H1 (cell line): ENCODE data around the gene NCAPG. TPM values are rescaled to one million over a fixed set of nuclear protein-coding genes. Genes with fewer than 3 reads are reported as not detected.

Source experiments
- CTCF ChIA-PET: fragments of 300-600 bp; sonication (Branson Sonifier 250); formaldehyde crosslinking; loops from one replicate; lab custom pipeline; 2021; ENCODE audit not compliant: partially characterized antibody; lab: Charles Lee
- POLR2A ChIA-PET: fragments of 300-600 bp; sonication (Branson Sonifier 250); formaldehyde crosslinking; loops from one replicate; lab custom pipeline; 2021; ENCODE audit warnings: inconsistent platforms; ENCODE audit not compliant: partially characterized antibody; lab: Charles Lee
- DNase-seq, 2 experiments: peaks; one replicate each; pipeline versions ENCODE4 v3.0.0 to v3.0.0-alpha.2; 2010 to 2022; ENCODE audit warnings: low spot score in 2 of 2, low read depth in 1 of 2, mixed read lengths in 1 of 2
- FAIRE-seq: peaks from 2 replicates; lab custom pipeline; 2011; peaks lifted over from hg19 to GRCh38; lab: Jason Lieb, UNC
- H2AFZ ChIP-seq: 2 replicates; pipeline ENCODE4 v1.8.1; 2012; ENCODE audit warnings: low read length, inconsistent platforms
- H2AK5ac ChIP-seq: 2 replicates; pipeline ENCODE4 v1.6.1; 2013; ENCODE audit warnings: low read depth, low read length
- H2BK120ac ChIP-seq: replicated peaks from 2 replicates; pipeline ENCODE3; 2013; ENCODE audit warnings: low read depth, low read length, inconsistent platforms
- H2BK12ac ChIP-seq: 2 replicates; pipeline ENCODE4 v1.6.1; 2013; ENCODE audit warnings: low read depth, low read length
- H2BK15ac ChIP-seq: 2 replicates; pipeline ENCODE4 v1.6.1; 2013; ENCODE audit warnings: low read length
- H2BK20ac ChIP-seq: 2 replicates; pipeline ENCODE4 v1.6.1; 2013; ENCODE audit warnings: low read length
- H2BK5ac ChIP-seq: 2 replicates; pipeline ENCODE4 v1.6.1; 2013; ENCODE audit warnings: low read depth, low read length
- H3K14ac ChIP-seq: 2 replicates; pipeline ENCODE4 v1.6.1; 2013; ENCODE audit warnings: inconsistent platforms; ENCODE audit not compliant: insufficient read length
- H3K18ac ChIP-seq: 2 replicates; pipeline ENCODE4 v1.6.1; 2013; ENCODE audit warnings: low read length; ENCODE audit errors: extremely low read depth
- H3K23ac ChIP-seq: 2 replicates; pipeline ENCODE4 v1.6.1; 2013; ENCODE audit warnings: inconsistent platforms; ENCODE audit not compliant: insufficient read length
- H3K23me2 ChIP-seq: 2 replicates; pipeline ENCODE4 v1.6.1; 2013; ENCODE audit warnings: low read depth, low read length
- H3K27ac ChIP-seq: 2 replicates; pipeline ENCODE4 v1.6.1; 2011; ENCODE audit warnings: low read depth, low read length, inconsistent platforms
- H3K27me3 ChIP-seq, 4 experiments: replicated peaks in 1 of 4; 1 replicate in 1 of 4; 2 replicates in 3 of 4; pipeline versions ENCODE4 v1.6.1 to v1.8.1; 2011 to 2013; ENCODE audit warnings: low read length in 3 of 4, mild to moderate bottlenecking in 3 of 4, inconsistent platforms in 2 of 4, mixed read lengths in 2 of 4, moderate library complexity in 1 of 4; ENCODE audit not compliant: control insufficient read depth in 3 of 4, insufficient read depth in 3 of 4; ENCODE audit errors: extremely low read depth in 1 of 4
- H3K36me3 ChIP-seq, 4 experiments: 2 replicates each; pipeline versions ENCODE4 v1.6.1 to v1.8.1; 2011 to 2013; ENCODE audit warnings: mild to moderate bottlenecking in 4 of 4, low read length in 3 of 4, moderate library complexity in 2 of 4, control low read depth in 1 of 4, inconsistent platforms in 1 of 4; ENCODE audit not compliant: insufficient read depth in 4 of 4, control insufficient read depth in 2 of 4
- H3K4ac ChIP-seq: replicated peaks from 2 replicates; pipeline ENCODE3; 2013; ENCODE audit warnings: low read length, low read depth, mixed read lengths, inconsistent platforms; ENCODE audit not compliant: insufficient read length
- H3K4me1 ChIP-seq, 4 experiments: replicated peaks in 1 of 4; 1 replicate in 1 of 4; 2 replicates in 3 of 4; pipeline versions ENCODE4 v1.6.1 to v1.8.1; 2011 to 2013; ENCODE audit warnings: low read length in 3 of 4, inconsistent platforms in 2 of 4, mixed read lengths in 1 of 4; ENCODE audit not compliant: insufficient read depth in 4 of 4, control insufficient read depth in 3 of 4
- H3K4me2 ChIP-seq, 2 experiments: 2 replicates each; pipeline versions ENCODE4 v1.6.1 to v1.8.1; 2011 to 2013; ENCODE audit warnings: low read depth in 2 of 2, low read length in 2 of 2, control low read depth in 1 of 2, inconsistent platforms in 1 of 2, mild to moderate bottlenecking in 1 of 2; ENCODE audit not compliant: insufficient read depth in 1 of 2
- H3K4me3 ChIP-seq, 4 experiments: fragments of 200-600, 300-600 bp in 1 of 4; sonication (generic), shearing (Covaris generic), sonication (Bioruptor Twin) in 1 of 4; 2 replicates each; pipeline versions ENCODE4 v1.5.1 to v1.8.1; 2011 to 2016; ENCODE audit warnings: low read length in 4 of 4, low read depth in 3 of 4, control low read depth in 2 of 4, inconsistent platforms in 2 of 4, mild to moderate bottlenecking in 2 of 4, mixed read lengths in 1 of 4, moderate library complexity in 1 of 4; ENCODE audit not compliant: insufficient read depth in 2 of 4; ENCODE audit errors: extremely low read depth in 1 of 4
- H3K56ac ChIP-seq: replicated peaks from 2 replicates; pipeline ENCODE3; 2013; ENCODE audit warnings: low read depth, mild to moderate bottlenecking, mixed read lengths, low read length, inconsistent platforms; ENCODE audit not compliant: insufficient read length
- H3K79me1 ChIP-seq: 2 replicates; pipeline ENCODE4 v1.6.1; 2013; ENCODE audit warnings: low read depth, low read length, control low read depth
- H3K79me2 ChIP-seq, 2 experiments: 2 replicates each; pipeline versions ENCODE4 v1.6.1 to v1.8.1; 2012 to 2013; ENCODE audit warnings: low read length in 2 of 2, mild to moderate bottlenecking in 2 of 2, inconsistent platforms in 1 of 2; ENCODE audit not compliant: insufficient read depth in 2 of 2, control insufficient read depth in 1 of 2
- H3K9ac ChIP-seq, 4 experiments: replicated peaks in 1 of 4; 1 replicate in 1 of 4; 2 replicates in 3 of 4; pipeline versions ENCODE4 v1.6.1 to v1.8.1; 2011 to 2013; ENCODE audit warnings: low read depth in 3 of 4, low read length in 3 of 4, control low read depth in 2 of 4, mild to moderate bottlenecking in 2 of 4, moderate library complexity in 2 of 4, inconsistent platforms in 1 of 4; ENCODE audit errors: extremely low read depth in 1 of 4
- H3K9me3 ChIP-seq, 2 experiments: 2 replicates each; pipeline versions ENCODE4 v1.6.1 to v1.8.1; 2012 to 2013; ENCODE audit warnings: mild to moderate bottlenecking in 2 of 2, moderate library complexity in 2 of 2, control low read depth in 1 of 2, inconsistent platforms in 1 of 2, low read depth in 1 of 2, low read length in 1 of 2, mixed read lengths in 1 of 2; ENCODE audit not compliant: insufficient read depth in 2 of 2
- H4K20me1 ChIP-seq, 2 experiments: replicated peaks in 1 of 2; 2 replicates each; pipeline versions ENCODE3 to v1.8.1; 2011 to 2013; ENCODE audit warnings: inconsistent platforms in 2 of 2, low read length in 2 of 2, mild to moderate bottlenecking in 1 of 2; ENCODE audit not compliant: insufficient read depth in 2 of 2, control insufficient read depth in 1 of 2
- H4K5ac ChIP-seq: 2 replicates; pipeline ENCODE4 v1.6.1; 2013; ENCODE audit warnings: low read length, low read depth, mixed read lengths, inconsistent platforms; ENCODE audit not compliant: insufficient read length
- H4K8ac ChIP-seq: 2 replicates; pipeline ENCODE4 v1.8.0; 2013; ENCODE audit warnings: mild to moderate bottlenecking, moderate library complexity, low read length, inconsistent platforms; ENCODE audit not compliant: insufficient read depth; ENCODE audit errors: extremely low read depth
- H4K91ac ChIP-seq: replicated peaks from 2 replicates; pipeline ENCODE3; 2013; ENCODE audit warnings: low read length, mixed read lengths, inconsistent platforms; ENCODE audit not compliant: insufficient read length
- RBBP5 ChIP-seq: IDR thresholded peaks from 2 replicates; pipeline ENCODE4 v1.7.1; 2012; ENCODE audit warnings: low read depth, mild to moderate bottlenecking, inconsistent platforms, low read length, moderate library complexity, borderline replicate concordance
- SAP30 ChIP-seq: fragments of 300-600 bp; sonication (generic); IDR thresholded peaks from 2 replicates; pipeline ENCODE4 v1.7.1; 2012; ENCODE audit warnings: low read length, moderate library complexity, mild to moderate bottlenecking, inconsistent platforms; ENCODE audit not compliant: insufficient read depth, insufficient replicate concordance
- SP2 ChIP-seq: IDR thresholded peaks from 2 replicates; pipeline ENCODE4 v1.6.1; 2012; ENCODE audit warnings: mild to moderate bottlenecking, low read length, inconsistent platforms
- TAF1 ChIP-seq: IDR thresholded peaks from 2 replicates; pipeline ENCODE4 v1.6.1; 2011; ENCODE audit warnings: mild to moderate bottlenecking, low read depth, low read length
- TEAD4 ChIP-seq: IDR thresholded peaks from 2 replicates; pipeline ENCODE4 v1.6.1; 2012; ENCODE audit warnings: low read depth, low read length, inconsistent platforms, mixed read lengths
- WGBS, 2 experiments: shearing (Covaris generic) in 1 of 2; methylation state at CpG; one replicate each; pipeline versions ENCODE4 v1.1.6 to v1.1.7; 2013 to 2015; ENCODE audit warnings: low lambda C conversion rate in 2 of 2, mixed read lengths in 2 of 2, inconsistent platforms in 1 of 2, low coverage in 1 of 2, missing lambda C conversion rate in 1 of 2; ENCODE audit not compliant: insufficient replicate concordance in 2 of 2, insufficient coverage in 1 of 2, insufficient read length in 1 of 2; ENCODE audit errors: extremely low coverage in 1 of 2, missing lambda C conversion rate in 1 of 2; 5-methylcytosine and 5-hydroxymethylcytosine counted together
- polyA plus RNA-seq, 7 experiments: library from polyadenylated mRNA; depleted of rRNA in 3 of 7; stranded (reverse) in 5 of 7; unstranded in 2 of 7; fragments of >200 nt in 5 of 7; fragments of 200-250 nt in 2 of 7; gene quantifications; 1 replicate in 5 of 7; 2 replicates in 1 of 7; 4 replicates in 1 of 7; pipeline versions ENCODE4 v1.2.1 to v1.2.3, GENCODE V29; 2011 to 2013; ENCODE audit warnings: missing spikeins in 2 of 7, mixed read lengths in 2 of 7
- total RNA-seq: library from RNA; stranded (reverse); fragmentation: NEBNext Ultra II Directional; extraction: Animal tissue kit (Norgen Biotek cat#: 25700); gene quantifications from 2 replicates; pipeline ENCODE4 v1.2.1, GENCODE V29; 2021
- TF ChIP-seq, protein P1 (sequence below): IDR thresholded peaks from 2 replicates; pipeline ENCODE4 v1.6.1; 2012; ENCODE audit warnings: inconsistent platforms

Gene NCAPG
- total and polyA plus RNA-seq, 2 of the 8 experiments (the other 6 are each of a cell fraction or from before 2014, with no cell fraction given): 12.9 to 52.3 TPM

DNA sequence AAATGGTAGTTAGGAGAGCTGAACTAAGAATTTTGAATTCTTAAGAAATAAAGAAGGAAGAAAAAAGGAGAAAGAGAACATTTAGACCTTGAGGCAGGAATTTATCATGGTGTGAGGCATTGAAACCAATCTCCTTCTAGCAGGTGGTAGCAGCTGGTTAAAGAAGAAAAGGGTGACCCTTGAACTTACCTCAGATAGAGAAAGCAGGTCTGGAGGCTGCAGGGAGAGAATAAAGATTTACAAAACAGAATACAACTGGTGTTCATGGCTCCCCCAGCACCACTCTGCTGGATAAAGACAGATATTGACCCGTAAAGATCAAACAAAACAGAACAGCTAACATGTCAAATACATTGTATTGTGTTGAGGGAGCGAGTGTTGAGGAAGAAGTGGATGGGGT lies 56.0 kb downstream of the NCAPG start:
- Histone ChIP-seq H2BK120ac (no peak overlapping the region), H4K91ac (no peak overlapping the region), H2BK20ac (no peak overlapping the region), H2BK5ac (no peak overlapping the region), H3K9ac (no peak overlapping the region), H3K27ac (no peak overlapping the region), H3K4me2 (no peak overlapping the region), H3K27me3 (no peaks in the 10 kb centered on the region), H3K9me3 (peaks cover 3 to 9% of the 10 kb centered on the region in 2 experiments; a peak in 2 of 4 replicates), H3K4me3 (no peak overlapping the region), H3K23ac (no peak overlapping the region), H3K79me2 (no peaks in the 10 kb centered on the region), H3K4me1 (no peaks in the 10 kb centered on the region), H2AK5ac (no peak overlapping the region), H2AFZ (no peak overlapping the region), H3K79me1 (no peaks in the 10 kb centered on the region), H4K8ac (no peak overlapping the region), H3K23me2 (no peaks in the 10 kb centered on the region), H3K56ac (no peak overlapping the region), H3K36me3 (no peaks in the 10 kb centered on the region; a peak in 1 of 8 replicates), H2BK12ac (no peak overlapping the region), H3K4ac (no peak overlapping the region)
- no peak for FAIRE-seq
- CTCF ChIA-PET: no interaction called here
- POLR2A ChIA-PET: no interaction called here
- no peak for DNase-seq
- TF ChIP-seq TAF1: no peak
- no peak for TF ChIP-seq SP2
- TF ChIP-seq TEAD4: no peak
- TF ChIP-seq RBBP5: no peak
- no peak for TF ChIP-seq SAP30
- TF ChIP-seq, protein P1, sequence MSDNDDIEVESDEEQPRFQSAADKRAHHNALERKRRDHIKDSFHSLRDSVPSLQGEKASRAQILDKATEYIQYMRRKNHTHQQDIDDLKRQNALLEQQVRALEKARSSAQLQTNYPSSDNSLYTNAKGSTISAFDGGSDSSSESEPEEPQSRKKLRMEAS: no peak
- TF ChIP-seq, all 59 proteins: peak for 0
- WGBS, 2 experiments: 93 to 100% methylated on average over 1 to 2 of the region's 2 CpGs
- H3K14ac ChIP-seq: no peak overlapping the region
- no peaks in the 10 kb centered on the region for H4K20me1 ChIP-seq
- no peak overlapping the region for H3K18ac ChIP-seq
- H2BK15ac ChIP-seq: no peak overlapping the region
- no peak overlapping the region for H4K5ac ChIP-seq
